ENCODE measurements around the gene MATN4.

DNA sequence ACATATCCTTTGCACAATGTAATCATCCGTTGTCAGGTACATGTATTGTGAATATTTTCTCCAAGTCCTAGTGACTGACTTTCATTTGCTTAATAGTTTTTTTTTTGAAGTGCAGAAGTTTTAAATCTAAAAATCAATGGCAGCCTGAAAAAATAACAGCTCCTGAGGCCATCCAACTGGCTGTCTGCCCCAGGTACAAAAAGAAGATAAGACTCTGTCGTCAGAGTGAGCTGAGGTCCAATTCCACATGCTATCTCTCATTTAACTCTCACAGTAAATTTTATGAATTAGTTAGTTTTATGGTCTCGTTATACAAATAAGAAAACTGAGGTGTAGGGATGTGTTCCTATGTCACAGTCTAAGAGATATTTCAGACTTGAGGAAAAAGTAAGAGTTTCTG is 32.8 kb downstream of the MATN4 start:
- TF ChIP-seq POLR2A (IDR thresholded peaks at IDR 0.05) (no peak), CTCF (IDR thresholded peaks at IDR 0.05) (no peak)
